Activated CD4-positive, alpha-beta T cell treated with anti-CD3 and anti-CD28 coated beads for 48 hours (primary cell): ENCODE data around the gene OPTC.

Source experiments
- DNase-seq: peaks from one replicate; pipeline ENCODE4 v3.0.0-alpha.2; 2020

OPTC gene

GRCh38 chr1:203539831-203540546 lies 46.0 kb downstream of the OPTC start:
- DNase-seq = no peak

GRCh38 chr1:203544485-203544884 lies 50.5 kb downstream of the OPTC start:
- no peak for DNase-seq

- no peak for DNase-seq
Observed at GRCh38 chr1:203544978-203545816, 51.2 kb downstream of the OPTC start.

DNA sequence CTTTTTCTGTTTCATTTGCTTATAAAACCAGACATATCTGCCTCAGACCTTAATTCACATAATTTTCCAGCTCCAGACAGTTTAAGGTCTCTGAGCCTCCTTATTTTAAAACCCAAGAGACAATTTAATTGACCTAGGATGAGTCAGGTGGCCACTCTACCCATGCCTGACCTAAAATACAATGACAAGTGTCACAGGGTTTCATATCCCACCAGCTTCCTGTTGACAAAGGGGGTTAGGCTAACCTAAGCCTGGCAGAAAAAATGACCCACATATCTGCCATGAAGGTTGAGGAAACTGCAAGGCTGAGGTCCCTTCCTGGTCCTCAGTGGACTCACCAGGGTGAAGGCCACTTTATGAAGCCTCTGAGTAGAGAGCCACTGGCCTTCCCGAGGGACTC lies 52.3 kb downstream of the OPTC start:
- no peak for DNase-seq

DNA sequence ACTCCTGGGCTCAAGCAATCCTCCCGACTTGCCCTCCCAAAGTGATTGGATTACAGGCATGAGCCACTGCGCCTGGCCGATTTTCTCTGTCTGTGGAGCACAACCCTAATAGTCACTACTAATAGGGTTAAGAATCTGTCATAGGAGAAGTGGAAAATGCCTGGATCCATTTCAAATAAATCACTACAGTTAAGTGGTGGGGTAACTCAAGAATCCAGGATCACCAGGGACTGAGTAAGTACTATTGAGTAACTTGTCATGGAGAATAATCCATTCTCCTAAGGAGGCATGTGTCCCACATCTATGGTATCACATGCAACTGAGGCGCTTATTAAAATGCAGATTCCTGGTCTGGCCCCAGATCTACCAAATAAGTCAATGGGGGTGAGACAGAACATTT lies 53.2 kb downstream of the OPTC start:
- no peak for DNase-seq

DNA sequence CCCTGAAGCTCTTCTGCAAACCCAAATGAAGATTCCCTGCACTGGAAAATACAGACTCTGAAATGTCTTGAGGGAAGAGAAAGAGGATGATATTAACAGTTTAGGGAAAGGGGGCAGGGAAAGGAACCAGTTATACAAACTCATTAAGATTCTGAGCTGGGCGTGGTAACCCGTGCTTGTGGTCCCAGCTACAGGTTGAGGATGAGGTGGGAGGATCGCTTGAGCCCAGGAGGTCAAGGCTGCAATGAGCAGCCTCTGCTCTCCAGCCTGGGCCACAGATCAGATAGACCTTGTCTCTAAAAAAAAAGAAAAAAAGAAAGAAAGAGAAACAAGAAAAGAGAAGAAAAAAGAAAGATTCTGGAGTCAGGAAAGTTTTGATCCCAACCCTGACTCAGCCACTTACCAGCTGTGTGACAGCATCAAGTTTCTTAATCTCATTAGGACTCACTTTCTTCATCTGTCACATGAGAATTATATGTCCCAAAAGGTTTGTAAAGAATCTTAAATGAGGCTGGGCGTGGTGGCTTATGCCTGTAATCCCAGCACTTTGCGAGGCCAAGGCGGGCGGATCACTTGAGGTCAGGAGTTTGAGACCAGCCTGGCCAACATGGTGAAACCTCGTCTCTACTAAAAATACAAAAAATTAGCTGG lies 53.9 kb downstream of the OPTC start:
- DNase-seq = no peak

GRCh38 chr1:203548892-203549291 lies 54.9 kb downstream of the OPTC start:
- no peak for DNase-seq

GRCh38 chr1:203549309-203549708 lies 55.4 kb downstream of the OPTC start:
- no peak for DNase-seq

DNA sequence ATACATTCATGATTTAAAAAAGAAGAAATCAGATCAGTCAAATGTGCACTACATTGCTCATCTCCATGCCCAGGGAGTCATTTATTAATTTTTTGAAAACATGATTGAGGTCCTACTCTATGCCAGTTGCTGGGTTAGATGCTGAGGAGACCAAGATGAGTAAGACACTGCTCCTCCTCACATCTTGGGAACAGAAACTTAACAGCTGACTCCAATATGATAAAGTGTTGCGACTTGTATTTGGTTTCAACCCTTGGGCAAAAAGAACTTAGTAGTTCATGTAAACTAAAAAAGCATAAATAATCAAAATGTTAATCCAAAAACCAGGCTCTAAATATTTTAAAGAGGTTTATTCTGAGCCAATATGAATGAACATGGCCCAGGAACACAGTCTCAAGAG lies 56.9 kb downstream of the OPTC start:
- no peak for DNase-seq

DNA sequence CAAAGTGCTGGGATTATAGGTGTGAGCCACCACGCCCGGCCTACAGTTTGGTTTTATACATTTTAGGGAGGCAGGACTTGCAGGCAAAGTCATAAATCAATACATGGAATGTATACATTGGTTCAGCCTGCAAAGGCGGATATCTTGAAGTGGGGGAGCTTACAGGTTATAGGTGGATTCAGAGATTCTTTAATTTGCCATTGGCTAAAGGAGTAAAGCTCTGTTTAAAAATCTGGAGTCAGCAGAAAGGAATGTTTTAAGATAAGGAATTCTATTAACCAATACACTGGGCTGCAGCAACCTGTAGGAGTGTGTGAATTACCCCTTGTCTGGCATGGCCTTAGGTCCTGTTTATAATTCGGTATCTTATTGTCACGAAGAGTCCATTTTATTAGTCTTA lies 57.6 kb downstream of the OPTC start:
- no peak for DNase-seq

GRCh38 chr1:203553496-203553895 lies 59.5 kb downstream of the OPTC start:
- no peak for DNase-seq

DNA sequence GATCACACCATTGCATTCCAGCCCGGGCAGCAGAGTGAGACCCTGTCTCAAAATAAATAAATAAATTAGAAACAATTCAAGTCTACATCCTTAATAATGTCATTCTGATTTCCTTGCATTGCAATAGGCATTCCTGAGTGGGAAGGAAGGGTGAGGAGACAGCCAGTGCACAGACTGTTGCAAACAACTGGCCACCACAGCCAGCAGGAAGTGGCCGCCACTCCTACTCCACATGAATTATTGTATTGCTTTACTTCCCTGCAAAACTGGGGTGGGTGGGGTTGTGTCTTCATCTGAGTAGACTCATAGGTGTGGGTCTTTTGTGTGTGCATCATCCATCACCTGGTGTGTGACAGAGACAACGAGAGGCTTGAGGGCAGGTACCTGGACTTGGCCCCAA lies 60.1 kb downstream of the OPTC start:
- DNase-seq = no peak

- DNase-seq = no peak
Observed at GRCh38 chr1:203555076-203555475, 61.1 kb downstream of the OPTC start.

DNA sequence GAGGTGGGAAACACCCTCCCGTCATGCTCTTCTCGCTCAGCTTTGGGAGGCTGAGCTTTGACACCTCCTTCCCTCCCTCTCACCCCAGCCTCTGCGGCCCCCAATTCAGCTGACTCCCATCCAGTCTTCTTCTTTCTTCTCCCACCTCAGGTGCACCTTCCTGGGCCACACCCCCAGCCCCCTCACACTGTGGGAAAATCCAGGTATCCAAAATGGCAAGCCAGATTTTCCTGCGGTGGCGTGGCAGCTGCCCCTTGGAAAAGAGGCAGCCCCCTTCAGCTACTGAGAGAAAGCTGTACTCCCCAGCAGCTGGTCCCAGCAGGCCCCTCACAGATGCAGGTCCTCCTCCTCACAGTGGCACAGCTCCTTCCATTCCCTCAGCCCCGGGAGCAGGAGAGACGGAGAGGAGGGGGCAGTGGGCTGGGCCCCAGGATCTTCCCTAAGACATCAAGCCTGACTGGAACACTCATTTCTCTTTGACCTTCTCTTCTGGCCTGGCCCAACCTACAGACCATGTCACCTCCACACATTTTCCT lies 61.6 kb downstream of the OPTC start:
- no peak for DNase-seq

- DNase-seq = no peak
Observed at GRCh38 chr1:203556047-203556851, 62.3 kb downstream of the OPTC start.

GRCh38 chr1:203557390-203557789 lies 63.4 kb downstream of the OPTC start:
- no peak for DNase-seq

- DNase-seq = no peak
Observed at GRCh38 chr1:203558064-203558760, 64.3 kb downstream of the OPTC start.
